Hematopoietic multipotent progenitor cell treated with erythropoietin and hydrocortisone succinate and interleukin-3 and kit ligand, for 15 days (in vitro differentiated cells): ENCODE measurements around the gene CBX4.
A peak's percentile ranks its signal among the peaks of the same experiment; 100 is the strongest.

ENCODE experiments used
- DNase-seq: peaks from one replicate; pipeline ENCODE4 v3.0.0-alpha.2; 2015; ENCODE audit warnings: low spot score

The CBX4 gene

DNA sequence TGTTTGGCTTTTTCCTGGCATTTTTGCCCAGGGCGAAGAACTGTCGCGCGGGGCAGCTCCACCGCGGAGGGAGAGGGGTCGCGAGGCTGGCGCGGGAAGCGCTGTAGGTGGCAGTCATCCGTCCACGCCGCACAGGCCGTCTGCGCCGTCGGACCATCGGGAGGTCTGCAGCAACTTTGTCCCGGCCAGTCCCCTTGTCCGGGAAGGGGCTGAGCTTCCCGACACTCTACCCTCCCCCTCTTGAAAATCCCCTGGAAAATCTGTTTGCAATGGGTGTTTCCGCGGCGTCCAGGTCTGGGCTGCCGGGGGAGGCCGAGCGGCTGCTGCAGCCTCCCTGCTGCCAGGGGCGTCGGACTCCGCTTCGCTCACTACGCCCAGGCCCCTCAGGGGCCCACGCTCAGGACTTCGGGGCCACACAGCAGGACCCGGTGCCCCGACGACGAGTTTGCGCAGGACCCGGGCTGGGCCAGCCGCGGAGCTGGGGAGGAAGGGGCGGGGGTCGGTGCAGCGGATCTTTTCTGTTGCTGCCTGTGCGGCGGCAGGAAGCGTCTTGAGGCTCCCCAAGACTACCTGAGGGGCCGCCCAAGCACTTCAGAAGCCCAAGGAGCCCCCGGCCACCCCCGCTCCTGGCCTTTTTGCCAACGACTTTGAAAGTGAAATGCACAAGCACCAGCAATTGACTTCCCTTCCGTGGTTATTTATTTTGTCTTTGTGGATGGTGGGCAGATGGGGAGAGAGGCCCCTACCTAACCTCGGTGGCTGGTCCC, 2.3 kb upstream of the CBX4 start:
- no peak for DNase-seq

- DNase-seq, result no peak
Measured at GRCh38 chr17:79840989-79841286, 1.7 kb upstream of the CBX4 start.

DNA sequence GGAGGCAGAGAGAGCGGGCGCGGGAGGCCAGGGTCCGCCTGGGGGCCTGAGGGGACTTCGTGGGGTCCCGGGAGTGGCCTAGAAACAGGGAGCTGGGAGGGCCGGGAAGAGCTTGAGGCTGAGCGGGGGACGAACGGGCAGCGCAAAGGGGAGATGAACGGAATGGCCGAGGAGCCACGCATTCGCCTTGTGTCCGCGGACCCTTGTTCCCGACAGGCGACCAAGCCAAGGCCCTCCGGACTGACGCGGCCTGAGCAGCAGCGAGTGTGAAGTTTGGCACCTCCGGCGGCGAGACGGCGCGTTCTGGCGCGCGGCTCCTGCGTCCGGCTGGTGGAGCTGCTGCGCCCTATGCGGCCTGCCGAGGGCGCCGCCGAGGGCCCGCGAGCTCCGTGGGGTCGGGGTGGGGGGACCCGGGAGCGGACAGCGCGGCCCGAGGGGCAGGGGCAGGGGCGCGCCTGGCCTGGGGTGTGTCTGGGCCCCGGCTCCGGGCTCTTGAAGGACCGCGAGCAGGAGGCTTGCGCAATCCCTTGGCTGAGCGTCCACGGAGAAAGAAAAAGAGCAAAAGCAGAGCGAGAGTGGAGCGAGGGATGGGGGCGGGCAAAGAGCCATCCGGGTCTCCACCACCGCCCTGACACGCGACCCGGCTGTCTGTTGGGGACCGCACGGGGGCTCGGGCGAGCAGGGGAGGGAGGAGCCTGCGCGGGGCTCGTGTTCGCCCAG, 1.2 kb upstream of the CBX4 start:
- DNase-seq, result no peak

DNA sequence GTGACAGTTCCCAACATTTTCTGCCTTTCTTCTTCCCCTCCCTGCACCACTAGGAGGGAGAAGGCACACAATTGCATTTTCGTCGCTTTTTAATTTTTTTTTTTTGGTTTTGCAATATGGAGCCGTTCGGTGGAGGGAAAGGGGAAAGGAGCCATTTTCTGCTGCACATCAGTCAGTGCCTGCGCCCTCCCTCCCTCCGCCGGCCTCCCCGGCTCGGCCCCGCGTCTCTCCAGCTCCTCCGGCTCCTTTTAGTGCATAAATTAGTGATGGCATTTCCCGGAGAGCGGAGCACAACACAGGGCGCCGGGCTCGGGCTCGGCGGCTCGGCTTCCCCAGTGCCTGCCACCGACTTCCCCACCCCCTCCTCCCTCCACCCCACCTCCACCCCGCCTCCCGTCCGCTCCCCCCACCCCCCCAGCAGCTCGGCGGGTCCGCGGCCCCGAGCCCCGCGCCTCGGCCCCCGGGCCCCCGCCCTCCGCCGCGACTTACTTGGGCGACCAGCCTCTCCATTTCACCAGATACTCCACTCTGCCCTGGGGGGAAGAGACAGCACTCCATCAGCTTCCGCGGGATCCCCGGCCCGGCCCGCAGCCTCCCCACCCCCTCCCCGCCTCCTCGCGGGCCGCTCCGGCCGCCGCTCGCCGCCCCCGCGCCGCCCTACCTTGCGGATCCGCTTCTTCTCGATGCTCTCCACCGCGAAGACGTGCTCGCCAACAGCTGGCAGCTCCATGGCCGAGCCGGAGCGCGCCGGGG, 542 bp downstream of the CBX4 start:
- peak; percentile 39 for DNase-seq

- no peak for DNase-seq
Measured at GRCh38 chr17:79837888-79838521, 1.2 kb downstream of the CBX4 start.

GRCh38 chr17:79836972-79837887, 2.0 kb downstream of the CBX4 start:
- peak; percentile 38 for DNase-seq

GRCh38 chr17:79836510-79836971, 2.7 kb downstream of the CBX4 start:
- DNase-seq, result no peak

GRCh38 chr17:79835953-79836509, 3.2 kb downstream of the CBX4 start:
- no peak for DNase-seq

DNA sequence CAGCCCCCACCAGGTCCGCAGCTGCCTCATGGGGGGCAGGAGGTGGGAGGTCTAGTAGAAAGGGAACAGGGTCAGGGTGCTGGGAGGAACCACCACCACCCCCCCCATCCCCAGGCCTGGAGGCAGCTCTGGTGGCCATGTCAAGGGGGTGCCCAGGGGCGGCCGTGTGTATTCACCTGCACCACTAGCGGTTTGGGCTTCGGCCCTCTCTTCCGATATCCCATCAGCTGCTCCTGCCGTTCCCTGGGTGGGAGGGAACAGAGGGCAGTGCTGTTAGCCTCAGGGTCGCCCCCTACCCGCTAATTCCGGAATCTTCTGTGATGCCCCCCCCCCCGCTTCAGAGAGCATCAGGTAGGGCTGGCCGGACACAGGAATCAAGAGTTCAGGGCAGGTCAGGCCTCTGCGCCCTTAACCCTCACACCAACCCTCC, 3.8 kb downstream of the CBX4 start:
- no peak for DNase-seq

GRCh38 chr17:79834565-79835469, 4.4 kb downstream of the CBX4 start:
- peak; percentile 46 for DNase-seq

DNA sequence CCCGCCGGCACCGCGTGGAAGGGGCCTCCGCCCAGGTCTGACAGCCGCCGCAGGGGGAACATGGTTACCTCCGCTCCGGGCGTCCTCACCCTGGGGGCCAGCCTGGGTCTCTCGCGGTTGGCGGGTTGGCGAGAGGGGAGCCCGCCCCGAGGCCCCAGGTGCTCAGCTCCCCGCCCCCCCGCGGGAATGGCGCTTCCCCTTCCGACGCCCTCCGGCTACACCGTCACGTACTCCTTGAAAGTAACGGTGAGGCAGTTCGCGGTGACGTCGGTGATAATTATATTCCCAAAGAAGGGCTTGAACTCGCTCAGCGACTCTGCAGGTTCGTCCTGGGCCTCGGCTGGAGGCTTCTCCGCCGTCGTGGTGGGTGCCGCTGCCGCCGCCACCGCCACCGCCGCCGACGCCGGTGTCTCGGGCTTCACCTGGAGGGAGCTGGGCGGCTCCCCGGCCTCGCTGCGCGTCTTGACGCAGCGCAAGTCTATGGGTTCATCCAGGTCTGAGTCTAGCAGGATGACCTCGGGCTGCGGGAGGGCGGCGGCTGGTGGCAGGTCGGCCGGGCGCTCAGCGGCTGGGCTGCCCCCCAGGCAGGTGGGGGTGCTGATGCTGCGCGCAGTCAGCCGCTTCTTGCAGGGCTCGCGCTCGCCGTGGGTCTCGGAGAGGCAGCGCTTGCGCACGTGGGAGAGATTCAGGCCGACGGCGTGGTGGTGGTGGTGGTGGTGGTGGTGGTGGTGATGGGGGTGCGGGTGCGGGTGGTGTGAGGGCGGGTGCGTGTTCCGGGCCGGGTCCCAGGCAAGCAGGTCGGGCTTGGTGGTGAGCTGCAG, 5.3 kb downstream of the CBX4 start:
- DNase-seq, result no peak

- DNase-seq, result no peak
Measured at GRCh38 chr17:79833110-79833450, 6.2 kb downstream of the CBX4 start.

- no peak for DNase-seq
Measured at GRCh38 chr17:79832218-79833109, 6.8 kb downstream of the CBX4 start.

DNA sequence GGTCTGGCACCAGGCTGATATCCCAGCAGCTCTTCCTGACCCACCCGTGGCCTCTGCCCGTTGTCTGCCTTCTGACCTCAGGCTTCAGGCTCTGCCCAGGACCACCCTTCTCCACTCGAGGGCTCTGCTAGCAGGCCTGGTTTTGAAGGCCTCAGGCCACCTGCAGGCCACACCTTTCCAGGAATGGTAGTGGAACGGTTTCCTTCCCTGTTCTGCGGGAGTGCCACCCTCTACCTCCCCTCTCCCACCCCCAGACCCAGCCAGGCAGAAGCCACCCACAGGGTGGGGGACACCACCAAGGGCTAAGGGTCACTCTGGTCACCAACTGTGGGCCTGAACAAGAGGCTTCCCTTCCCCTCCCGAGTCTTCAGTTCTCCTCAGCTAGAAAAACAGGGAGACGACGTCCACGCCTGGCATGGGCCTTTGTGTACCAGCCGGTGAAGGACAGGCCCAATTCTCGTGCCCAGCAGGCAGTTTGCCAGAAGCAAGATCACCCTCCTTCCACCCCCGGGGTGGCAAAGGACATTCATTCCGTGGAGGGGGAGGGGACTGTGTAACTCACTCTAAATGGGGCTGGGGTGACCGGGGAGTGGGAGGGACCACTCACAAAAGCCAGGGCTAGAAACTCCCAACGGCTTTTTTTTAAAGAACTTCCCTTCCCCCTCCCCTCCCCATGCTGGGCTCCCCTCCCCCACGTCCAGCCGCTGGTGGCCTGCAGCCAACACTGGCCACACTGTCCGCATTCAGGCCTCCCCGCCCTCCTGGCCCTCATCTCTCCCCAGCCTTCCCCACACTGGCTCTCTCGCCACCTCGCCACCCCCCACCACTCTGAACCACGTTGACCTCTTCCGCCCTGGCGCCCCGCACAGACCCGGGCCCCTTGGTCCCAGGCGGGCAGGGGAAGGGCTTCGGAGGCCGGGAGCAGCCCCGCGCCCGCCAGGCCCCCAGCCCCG, 7.7 kb downstream of the CBX4 start:
- no peak for DNase-seq

- DNase-seq, result no peak
Measured at GRCh38 chr17:79830763-79831264, 8.4 kb downstream of the CBX4 start.

DNA sequence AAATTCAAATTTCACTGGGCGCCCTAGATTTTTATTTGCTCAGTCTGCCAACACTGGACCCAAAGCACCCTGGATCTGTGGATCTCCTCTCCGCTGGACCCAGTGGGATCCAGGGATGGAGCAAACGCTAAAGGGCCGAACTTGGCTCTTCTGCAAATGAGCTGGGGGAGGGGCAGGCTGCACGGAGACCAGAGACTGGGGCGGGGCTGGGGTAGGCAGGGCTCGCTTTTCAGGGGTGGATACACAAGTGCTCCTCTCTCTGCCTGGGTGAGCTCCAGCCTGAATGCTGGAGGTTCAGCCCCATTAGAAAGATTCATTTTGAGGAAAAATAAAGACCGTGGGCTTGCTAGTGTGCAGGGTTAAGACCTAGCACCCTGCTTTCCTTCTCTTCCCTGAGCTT, 8.9 kb downstream of the CBX4 start:
- DNase-seq, result no peak

DNA sequence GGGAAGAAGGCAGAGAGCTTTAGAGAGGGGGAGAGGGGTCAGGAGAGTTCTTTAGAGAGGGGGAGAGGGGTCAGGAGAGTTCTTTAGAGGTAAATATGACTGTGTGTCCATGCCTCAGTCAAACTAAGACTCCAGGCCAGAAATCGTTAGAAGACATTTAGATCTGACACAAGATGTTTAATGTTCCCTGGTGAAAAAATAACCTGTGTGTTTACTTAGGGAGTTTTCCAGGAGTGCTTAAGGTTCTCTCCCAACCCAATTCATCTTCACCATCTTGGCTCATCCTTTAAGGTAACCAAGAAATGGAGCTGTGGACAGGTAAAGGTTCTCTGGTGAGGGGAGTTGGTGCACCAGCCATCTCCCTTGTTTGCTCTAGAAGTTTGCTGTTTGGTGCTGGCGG, 9.8 kb downstream of the CBX4 start:
- no peak for DNase-seq
